Small intestine (tissue), 7 donors: Measurements from ENCODE around the gene PIAS3. TPM values are rescaled to one million over a fixed set of nuclear protein-coding genes. Genes with fewer than 3 reads are reported as not detected.

Experiments
- DNase-seq, 2 donors: peaks; one replicate each; pipeline versions ENCODE4 v3.0.0 to v3.0.0-alpha.2; 2013
- FAIRE-seq: peaks from 2 replicates; lab custom pipeline; 2012; peaks lifted over from hg19 to GRCh38; lab: Jason Lieb, UNC
- H3K27ac ChIP-seq, 3 donors: one replicate each; pipeline ENCODE4 v1.5.1; 2013; ENCODE audit warnings: low read length in 2 of 3, mild to moderate bottlenecking in 2 of 3, control low read depth in 1 of 3, inconsistent platforms in 1 of 3, low read depth in 1 of 3, moderate library complexity in 1 of 3
- H3K27me3 ChIP-seq, 3 donors: one replicate each; pipeline ENCODE4 v1.6.1; 2013; ENCODE audit warnings: low read length in 3 of 3, inconsistent platforms in 1 of 3; ENCODE audit not compliant: control insufficient read depth in 3 of 3, insufficient read depth in 3 of 3
- H3K36me3 ChIP-seq, 3 donors: one replicate each; pipeline ENCODE4 v1.6.1; 2013; ENCODE audit warnings: low read length in 3 of 3, inconsistent platforms in 1 of 3, low read depth in 1 of 3, mild to moderate bottlenecking in 1 of 3, moderate library complexity in 1 of 3; ENCODE audit not compliant: control insufficient read depth in 3 of 3, insufficient read depth in 2 of 3
- H3K4me1 ChIP-seq, 3 donors: one replicate each; pipeline ENCODE4 v1.6.1; 2013; ENCODE audit warnings: low read length in 2 of 3, inconsistent platforms in 1 of 3, low read depth in 1 of 3, mild to moderate bottlenecking in 1 of 3, moderate library complexity in 1 of 3; ENCODE audit not compliant: control insufficient read depth in 3 of 3, insufficient read depth in 2 of 3
- H3K4me3 ChIP-seq, 3 donors: one replicate each; pipeline ENCODE4 v1.5.1; 2013; ENCODE audit warnings: low read length in 3 of 3, control low read depth in 1 of 3, inconsistent platforms in 1 of 3, low read depth in 1 of 3, mild to moderate bottlenecking in 1 of 3, moderate library complexity in 1 of 3
- H3K9me3 ChIP-seq, 2 donors: one replicate each; pipeline ENCODE4 v1.6.1; 2013; ENCODE audit warnings: low read depth in 1 of 2, low read length in 1 of 2; ENCODE audit not compliant: control insufficient read depth in 2 of 2, insufficient read depth in 1 of 2
- WGBS, 3 donors: extraction: QIAGEN DNeasy Blood & Tissue Kit; methylation state at CpG; one replicate each; pipeline ENCODE4 v1.1.7; 2013; 5-methylcytosine and 5-hydroxymethylcytosine counted together
- polyA plus RNA-seq, 4 donors: library from polyadenylated mRNA; stranded (reverse) in 3 of 4; unstranded in 1 of 4; fragments of 200-250 nt in 3 of 4; fragments of 120-200 nt in 1 of 4; gene quantifications; one replicate each; pipeline versions ENCODE4 v1.2.1 to v1.2.3, GENCODE V29; 2013
- donor health status: healthy with polysubstance abuse.
- donor health status: control.
- donor health status: control.
- donor health status: Bipolar disorder and iron deficiency.
- donor health status: healthy.

Gene PIAS3
- polyA plus RNA-seq, 4 donors: 5.9 to 21.7 (median 9.2) TPM

DNA sequence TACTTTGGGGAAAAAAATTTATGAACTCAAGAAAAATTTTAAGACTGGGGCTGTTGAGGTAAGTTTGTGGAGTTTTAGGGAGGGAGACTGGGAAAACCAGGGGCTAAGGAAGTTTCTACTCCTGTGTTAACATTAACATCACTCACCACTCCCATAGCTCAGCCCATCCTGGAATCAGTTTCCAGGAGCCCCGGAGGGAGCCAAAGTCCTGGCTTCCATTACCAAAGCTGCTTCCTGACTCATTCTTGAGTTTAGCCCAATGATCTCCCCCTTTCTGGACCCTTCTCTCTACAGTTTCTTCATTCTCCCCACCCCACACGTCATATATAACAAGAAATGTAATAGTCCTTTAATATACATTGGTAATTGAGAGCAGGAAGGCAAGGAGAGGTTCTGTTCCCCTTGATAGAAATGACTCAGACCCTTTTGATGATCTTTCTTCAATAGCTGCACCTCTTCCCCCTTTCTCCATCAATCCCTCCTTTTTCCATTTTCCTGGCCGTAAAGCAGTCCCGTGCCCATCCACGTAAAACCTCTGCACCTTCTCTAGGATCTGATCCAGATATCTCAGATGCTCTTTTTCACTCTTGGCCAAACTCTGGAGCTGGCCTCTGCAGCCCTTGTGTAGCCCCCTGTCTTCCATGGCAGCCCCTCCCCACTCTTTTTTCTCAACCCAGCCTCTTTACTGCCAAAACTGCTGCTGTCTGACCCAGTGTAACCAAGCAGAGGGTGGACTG, 4.6 kb upstream of the PIAS3 start:
- H3K27me3 ChIP-seq: peaks cover 0 to 10% (median 0%) of the 10 kb centered on the region in 3 donors
- DNase-seq (no peak), FAIRE-seq (no peak)
- no peaks in the 10 kb centered on the region for H3K9me3 ChIP-seq
- no peaks in the 10 kb centered on the region for H3K36me3 ChIP-seq
- H3K4me3 ChIP-seq: no peak overlapping the region
- H3K4me1 ChIP-seq: peaks cover 0 to 5% (median 3%) of the 10 kb centered on the region in 3 donors
- WGBS, 3 donors: 75 to 80% (median 77%) methylated on average over 5 of the region's 5 CpGs
- H3K27ac ChIP-seq: no peak overlapping the region

DNA sequence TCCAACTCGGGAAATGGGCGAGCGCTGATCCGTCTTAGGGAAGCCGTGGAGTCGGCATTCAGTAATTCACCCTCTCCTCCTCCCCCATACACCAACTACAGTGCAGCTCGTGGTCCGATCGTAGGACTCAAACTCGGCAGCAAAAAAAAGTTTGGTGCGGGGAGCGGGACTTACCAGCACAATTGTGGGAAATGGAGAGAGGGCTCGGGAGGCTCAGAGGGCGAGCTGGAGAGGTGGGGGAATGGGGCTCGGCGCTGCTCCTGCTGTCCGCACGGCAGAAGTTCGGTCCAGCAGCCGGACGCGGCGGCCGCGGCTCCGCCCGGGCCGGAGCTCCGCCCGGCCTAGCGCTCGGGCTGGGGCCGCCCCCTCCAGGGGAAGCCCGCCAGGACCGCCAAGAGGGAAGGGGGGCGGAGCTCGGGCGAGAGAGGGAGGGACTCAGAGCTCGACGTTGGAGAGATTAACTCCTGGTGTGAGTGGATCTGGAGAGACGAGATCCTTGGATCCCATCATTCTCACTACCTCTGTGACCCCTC, 676 bp upstream of the PIAS3 start:
- peak overlapping the region; percentile 84 for H3K4me3 ChIP-seq
- 0 to 1% (median 0%) methylated on average over 28 to 41 of the region's 41 CpGs for WGBS, 3 donors
- FAIRE-seq (no peak), DNase-seq (peak; percentile 83 to 92)
- H3K27ac ChIP-seq: peak overlapping the region in 2 of 3 donors; percentile 86 to 89
- H3K9me3 ChIP-seq: no peaks in the 10 kb centered on the region
- no peaks in the 10 kb centered on the region for H3K27me3 ChIP-seq
- H3K4me1 ChIP-seq: peaks cover 2 to 9% (median 6%) of the 10 kb centered on the region in 3 donors
- H3K36me3 ChIP-seq: peaks cover 0 to 22% (median 0%) of the 10 kb centered on the region in 3 donors

DNA sequence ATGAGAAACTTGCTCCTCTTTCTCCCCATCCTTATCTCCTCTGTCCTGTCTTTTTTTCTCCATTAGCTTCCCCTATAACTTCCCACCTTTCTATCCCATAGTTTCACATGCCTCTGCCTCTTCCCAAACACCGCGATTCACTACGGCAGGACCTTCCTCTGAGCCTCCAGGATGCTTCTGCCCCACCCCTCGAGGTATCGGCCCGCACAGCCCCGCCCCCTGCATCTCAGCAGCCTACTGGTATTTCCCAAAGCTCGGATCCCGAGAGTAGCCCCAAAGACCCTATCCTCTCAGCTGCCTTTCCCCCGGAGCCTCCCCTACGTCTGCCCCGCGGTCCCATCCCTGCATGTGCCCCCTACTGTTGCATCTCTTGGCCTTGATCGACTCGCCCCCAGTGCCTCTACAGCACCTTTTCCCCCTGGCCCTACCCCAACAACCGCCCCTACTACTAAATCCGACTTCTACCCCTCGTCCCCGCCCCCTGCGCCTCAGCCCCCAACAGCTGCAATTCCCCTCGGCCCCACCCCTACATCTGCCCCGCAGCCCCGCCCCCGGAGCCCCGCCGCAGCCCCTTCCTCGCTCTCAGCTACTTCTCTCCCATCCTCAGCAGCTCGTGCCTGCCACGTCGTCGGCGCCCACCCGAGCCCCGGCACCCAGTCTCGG, 512 bp downstream of the PIAS3 start:
- Histone ChIP-seq H3K36me3 (peaks cover 0 to 32% (median 5%) of the 10 kb centered on the region in 3 donors), H3K27me3 (no peaks in the 10 kb centered on the region), H3K4me1 (peaks cover 2 to 9% (median 6%) of the 10 kb centered on the region in 3 donors), H3K4me3 (peak overlapping the region; percentile 84), H3K9me3 (no peaks in the 10 kb centered on the region), H3K27ac (peak overlapping the region; percentile 54 to 89 (median 89))
- 1% methylated on average over 35 of the region's 35 CpGs for WGBS, 3 donors
- FAIRE-seq (no peak), DNase-seq (peak; percentile 45 to 55)

DNA sequence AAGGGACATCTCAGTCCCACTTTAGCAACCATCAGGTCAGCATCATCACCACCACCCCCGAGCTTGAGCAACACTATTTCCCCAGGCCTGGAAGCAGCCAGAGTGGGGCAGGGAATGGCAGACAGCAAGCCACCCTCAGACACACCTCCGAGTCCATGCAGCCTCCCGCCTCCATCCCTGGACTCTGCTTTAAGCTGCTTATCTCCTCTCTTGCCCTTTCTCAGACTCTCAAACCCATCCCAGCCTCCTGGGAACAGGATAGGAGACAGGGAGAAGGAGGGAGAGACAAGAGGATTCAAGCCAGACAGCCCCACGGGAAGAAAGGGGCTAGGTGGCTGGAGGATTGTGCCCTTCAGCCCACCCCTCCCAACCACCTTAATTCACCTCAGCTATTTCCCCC, 1.7 kb downstream of the PIAS3 start:
- Histone ChIP-seq H3K36me3 (peaks cover 0 to 34% (median 6%) of the 10 kb centered on the region in 3 donors), H3K4me1 (peaks cover 2 to 9% (median 6%) of the 10 kb centered on the region in 3 donors), H3K9me3 (no peaks in the 10 kb centered on the region), H3K4me3 (no peak overlapping the region), H3K27me3 (no peaks in the 10 kb centered on the region), H3K27ac (no peak overlapping the region)
- DNase-seq (no peak), FAIRE-seq (no peak)
- WGBS, 3 donors: 69 to 93% (median 82%) methylated on average over 4 of the region's 4 CpGs

DNA sequence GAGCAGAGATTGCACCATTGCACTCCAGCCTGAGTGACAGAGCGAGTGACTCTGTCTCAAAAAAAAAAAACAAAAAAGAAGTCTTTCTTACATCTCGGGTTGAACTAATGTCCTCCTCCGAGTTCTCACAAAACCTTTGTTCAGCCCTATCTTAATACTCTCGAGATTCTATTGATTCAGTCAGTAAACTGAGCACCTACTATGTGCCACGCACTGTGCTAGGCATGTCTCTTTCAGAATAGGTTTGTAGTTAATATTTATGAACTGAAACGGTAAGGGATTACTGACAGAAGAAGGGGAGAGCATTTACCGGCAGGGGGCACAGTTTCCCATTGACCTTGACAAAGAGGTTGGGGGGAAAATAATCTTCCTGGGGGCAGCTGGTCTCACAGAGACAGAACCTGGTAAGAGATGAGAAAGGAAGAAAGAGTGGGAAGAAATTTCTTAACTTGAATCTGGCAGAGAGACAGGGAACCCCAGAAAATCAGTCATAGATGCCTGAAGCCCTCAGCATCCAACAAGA, 3.4 kb downstream of the PIAS3 start:
- DNase-seq: no peak
- no peaks in the 10 kb centered on the region for H3K27me3 ChIP-seq
- no peaks in the 10 kb centered on the region for H3K9me3 ChIP-seq
- peaks cover 0 to 48% (median 10%) of the 10 kb centered on the region in 3 donors for H3K36me3 ChIP-seq
- H3K27ac ChIP-seq: no peak overlapping the region
- H3K4me3 ChIP-seq: no peak overlapping the region
- peaks cover 2 to 9% (median 6%) of the 10 kb centered on the region in 3 donors for H3K4me1 ChIP-seq
- FAIRE-seq: no peak
- whole genome bisulfite sequencing, 3 donors: 73 to 88% (median 75%) methylated on average over 7 of the region's 7 CpGs

DNA sequence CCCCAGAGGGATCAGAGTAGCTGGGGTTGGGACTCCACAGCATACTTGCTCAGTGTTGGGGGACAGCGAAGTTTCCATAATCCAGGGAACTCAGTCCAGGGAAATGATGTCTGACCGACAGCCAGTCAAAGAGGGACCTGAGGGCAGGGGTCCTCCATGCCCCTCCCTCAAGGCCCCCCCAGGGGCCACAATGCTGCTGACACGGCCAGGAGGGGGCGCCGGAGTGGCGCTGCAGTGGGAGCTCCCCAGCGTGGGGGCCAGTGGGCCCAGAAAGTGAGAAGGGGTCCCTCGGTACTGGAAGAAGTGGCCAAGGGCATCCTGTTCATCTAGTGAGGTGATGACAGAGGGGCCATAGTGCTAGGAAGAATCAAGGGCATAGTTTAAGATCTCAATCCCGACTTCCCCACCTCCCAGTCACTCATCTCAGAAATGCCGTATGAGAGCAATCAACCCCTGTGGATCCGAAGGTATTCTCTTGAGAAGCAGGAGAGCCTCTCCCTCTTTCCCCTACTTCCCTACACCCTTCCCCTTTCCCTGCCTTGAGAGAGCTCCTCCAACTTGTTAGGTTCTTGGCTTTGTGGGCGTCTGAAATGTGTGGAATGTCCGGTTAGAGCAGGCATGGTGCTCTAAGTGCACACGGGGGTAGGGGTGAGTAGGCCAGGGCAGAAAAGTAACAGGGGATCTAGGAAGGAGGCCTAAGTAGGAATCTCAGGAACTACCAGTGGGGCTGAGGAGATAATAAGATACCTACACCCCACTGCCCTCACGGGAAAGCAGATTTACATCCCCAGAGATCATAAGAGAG, 9.3 kb downstream of the PIAS3 start:
- peaks cover 0 to 47% (median 14%) of the 10 kb centered on the region in 3 donors for H3K36me3 ChIP-seq
- FAIRE-seq (no peak), DNase-seq (no peak)
- no peaks in the 10 kb centered on the region for H3K27me3 ChIP-seq
- H3K4me3 ChIP-seq: no peak overlapping the region
- peak overlapping the region in 1 of 3 donors; percentile 13 for H3K27ac ChIP-seq
- H3K9me3 ChIP-seq: no peaks in the 10 kb centered on the region
- WGBS, 3 donors: 79 to 88% (median 82%) methylated on average over 15 of the region's 15 CpGs
- peaks cover 0 to 5% (median 0%) of the 10 kb centered on the region in 3 donors for H3K4me1 ChIP-seq

DNA sequence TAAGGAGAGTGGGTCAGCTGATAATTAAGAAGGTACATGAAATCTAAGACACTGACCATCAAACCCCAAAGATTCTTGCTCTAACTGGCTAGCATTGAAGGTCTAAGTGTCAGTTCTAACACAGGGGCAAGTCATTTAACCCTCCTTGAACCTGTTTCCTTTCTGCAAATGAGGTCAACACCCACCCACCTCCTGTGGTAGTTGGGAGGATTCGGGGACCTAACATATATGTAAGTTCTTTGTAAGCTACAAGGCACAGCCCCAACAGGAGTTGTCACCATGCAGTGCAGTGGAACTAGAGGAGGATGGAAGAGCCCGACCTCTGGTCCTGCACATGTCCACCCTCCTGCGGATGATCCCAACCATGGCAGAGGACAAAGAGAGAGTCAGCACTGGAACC, 11.1 kb downstream of the PIAS3 start:
- no peak for FAIRE-seq
- no peak overlapping the region for H3K27ac ChIP-seq
- 76 to 84% (median 84%) methylated on average over 3 of the region's 3 CpGs for WGBS, 3 donors

More for the DNA sequence above, 11.1 kb downstream of the PIAS3 start:
- Histone ChIP-seq H3K4me1 (peaks cover 0 to 5% (median 0%) of the 10 kb centered on the region in 3 donors), H3K9me3 (no peaks in the 10 kb centered on the region), H3K27me3 (no peaks in the 10 kb centered on the region), H3K4me3 (no peak overlapping the region), H3K36me3 (peaks cover 3 to 36% (median 10%) of the 10 kb centered on the region in 3 donors)
- DNase-seq: no peak
